Stimulated activated CD8-positive, alpha-beta memory T cell treated with anti-CD3 and anti-CD28 coated beads, Interleukin-12 subunit alpha, Interleukin-12 subunit beta, amount 100 ng/mL, for 4 hours (primary cell): ENCODE data around the gene CARMIL1.

ENCODE experiments used
- DNase-seq: peaks from one replicate; pipeline ENCODE4 v3.0.0-alpha.2; 2020; ENCODE audit warnings: low read depth

The CARMIL1 gene

DNA sequence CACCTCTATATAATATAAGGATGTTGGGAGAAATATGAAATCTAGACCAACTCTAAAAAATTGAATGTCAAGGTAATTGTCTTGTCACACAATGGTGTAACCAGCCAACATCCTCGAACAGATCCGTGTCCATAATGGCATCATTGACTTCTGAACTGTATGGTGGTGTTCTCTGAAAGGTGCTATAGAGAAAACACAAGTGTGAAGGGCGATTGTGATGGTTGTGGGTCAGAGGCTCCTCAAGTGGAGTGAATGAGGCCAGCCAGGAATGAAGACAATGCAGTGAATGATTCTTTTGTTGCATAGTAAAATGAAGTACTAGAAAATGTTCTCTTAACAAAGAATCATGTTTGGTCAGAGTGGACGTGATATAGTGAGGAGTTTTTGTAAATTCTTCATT lies 58.3 kb downstream of the CARMIL1 start:
- DNase-seq, result no peak

- DNase-seq, result no peak
Observed at GRCh38 chr6:25340431-25341202, 61.4 kb downstream of the CARMIL1 start.

DNA sequence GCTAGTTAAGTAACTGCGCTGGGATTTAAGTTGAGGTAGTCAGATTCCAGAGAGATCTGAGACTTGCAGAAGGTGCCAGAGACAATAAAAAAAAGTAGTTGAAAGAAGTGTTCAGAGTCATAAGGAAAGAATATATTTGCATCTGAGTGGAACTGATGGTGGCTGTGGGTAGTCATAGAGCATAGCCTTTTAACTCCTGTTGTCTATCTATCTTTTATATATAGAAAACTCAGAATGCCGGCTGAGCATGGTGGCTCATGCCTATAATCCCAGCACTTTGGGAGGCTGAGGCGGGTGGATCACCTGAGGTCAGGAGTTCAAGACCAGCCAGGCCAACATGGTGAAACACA lies 62.0 kb downstream of the CARMIL1 start:
- no peak for DNase-seq

GRCh38 chr6:25341923-25342619 lies 62.9 kb downstream of the CARMIL1 start:
- no peak for DNase-seq

DNA sequence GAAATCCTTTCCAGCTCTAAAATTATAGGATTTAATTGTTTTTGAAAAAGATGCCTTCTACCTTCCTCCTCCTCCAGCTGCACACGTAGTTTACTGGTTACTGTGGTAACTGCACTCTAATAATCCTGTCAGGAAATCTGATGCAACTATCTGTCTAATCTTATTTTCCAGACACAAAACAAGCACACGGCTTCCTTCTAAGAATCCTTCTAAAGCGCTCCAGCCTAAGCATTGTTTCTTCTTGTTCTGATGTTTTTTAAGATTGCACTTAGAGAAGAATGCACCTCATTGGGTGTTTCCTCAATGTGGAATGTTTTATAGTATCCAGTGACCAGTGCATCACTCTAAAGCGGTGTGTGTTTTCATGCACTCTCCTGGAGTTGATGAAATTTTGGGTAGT lies 63.6 kb downstream of the CARMIL1 start:
- DNase-seq, result no peak

DNA sequence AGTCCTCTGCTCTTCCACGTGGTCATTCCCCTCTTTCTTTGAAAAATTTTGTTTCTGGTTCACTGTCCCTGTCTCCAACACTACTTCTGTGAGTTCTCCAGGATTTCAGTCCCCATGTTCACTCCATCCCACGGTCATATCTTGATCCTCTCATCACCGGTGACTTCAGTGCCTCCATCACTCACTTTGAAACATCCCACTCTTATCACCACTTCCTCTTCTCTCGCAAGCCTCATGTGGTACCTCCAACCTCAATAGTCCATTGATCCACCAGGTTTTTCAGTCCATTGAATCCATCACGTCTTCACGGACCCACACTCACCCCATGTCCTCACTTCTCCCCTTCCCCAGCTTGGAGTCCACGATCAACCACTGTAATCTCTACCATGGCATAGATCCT lies 64.8 kb downstream of the CARMIL1 start:
- no peak for DNase-seq

- no peak for DNase-seq
Observed at GRCh38 chr6:25344827-25345226, 65.7 kb downstream of the CARMIL1 start.

DNA sequence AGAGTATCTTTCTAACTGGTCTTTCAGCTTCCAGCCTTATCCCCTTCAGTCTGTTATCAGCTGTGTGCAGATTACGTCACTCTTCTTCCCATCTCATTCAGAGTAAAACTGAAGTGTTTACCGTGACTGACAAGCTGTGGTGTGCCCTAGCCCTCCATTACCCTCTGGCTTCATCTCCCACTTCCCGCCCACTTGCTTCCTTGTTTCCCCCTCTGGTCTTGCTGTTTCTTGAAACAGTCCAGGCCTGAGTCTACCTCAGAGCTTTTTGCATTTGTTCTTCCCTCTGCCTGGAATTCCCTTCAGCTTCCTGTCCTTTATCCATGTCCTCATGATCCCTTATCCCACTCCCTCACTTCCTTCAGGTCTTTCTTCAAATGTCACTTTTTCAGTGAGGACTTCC lies 66.9 kb downstream of the CARMIL1 start:
- no peak for DNase-seq

GRCh38 chr6:25350573-25350972 lies 71.4 kb downstream of the CARMIL1 start:
- DNase-seq, result no peak

DNA sequence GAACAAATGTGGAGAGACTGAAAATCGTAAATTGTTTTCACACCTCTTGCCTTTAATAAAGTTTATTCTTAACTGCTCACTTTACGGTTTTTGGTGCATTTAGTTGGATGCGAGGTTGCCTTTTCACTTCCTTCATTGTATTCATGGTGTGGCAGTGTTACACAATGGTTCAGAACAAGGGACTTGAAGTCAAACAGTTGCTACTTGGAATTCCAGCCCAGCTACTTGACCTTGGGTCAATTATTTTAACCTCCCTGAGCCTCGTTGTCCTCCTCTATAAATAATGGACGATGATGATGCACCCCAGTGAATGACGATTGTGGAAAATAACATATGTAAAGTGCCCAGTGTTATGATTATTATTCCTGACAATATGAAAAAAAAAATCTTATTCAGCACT lies 72.3 kb downstream of the CARMIL1 start:
- DNase-seq, result no peak

DNA sequence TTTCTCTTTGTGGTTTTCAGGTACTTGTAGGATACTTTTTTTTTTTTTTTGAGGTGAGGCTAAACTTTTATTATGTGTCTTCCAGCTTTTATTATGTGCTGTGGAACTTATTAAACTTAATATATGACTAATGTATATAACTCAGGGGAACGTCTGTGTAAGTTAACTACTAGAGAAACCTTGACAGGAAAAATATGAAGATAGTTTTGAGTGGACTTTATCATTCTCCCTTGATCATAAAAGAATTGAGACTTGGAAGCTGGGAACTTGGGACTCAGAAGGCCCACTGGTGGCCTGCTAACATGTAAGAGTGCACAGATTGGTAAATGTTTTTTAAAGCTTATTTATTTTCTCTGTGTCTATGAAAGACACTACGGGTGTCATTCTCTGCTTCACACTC lies 73.1 kb downstream of the CARMIL1 start:
- DNase-seq, result no peak

GRCh38 chr6:25354078-25354932 lies 75.1 kb downstream of the CARMIL1 start:
- no peak for DNase-seq

- DNase-seq, result no peak
Observed at GRCh38 chr6:25359191-25359861, 80.2 kb downstream of the CARMIL1 start.

GRCh38 chr6:25359891-25360290 lies 80.7 kb downstream of the CARMIL1 start:
- DNase-seq, result no peak

GRCh38 chr6:25360621-25361020 lies 81.4 kb downstream of the CARMIL1 start:
- no peak for DNase-seq

- DNase-seq, result no peak
Observed at GRCh38 chr6:25363427-25363826, 84.3 kb downstream of the CARMIL1 start.

DNA sequence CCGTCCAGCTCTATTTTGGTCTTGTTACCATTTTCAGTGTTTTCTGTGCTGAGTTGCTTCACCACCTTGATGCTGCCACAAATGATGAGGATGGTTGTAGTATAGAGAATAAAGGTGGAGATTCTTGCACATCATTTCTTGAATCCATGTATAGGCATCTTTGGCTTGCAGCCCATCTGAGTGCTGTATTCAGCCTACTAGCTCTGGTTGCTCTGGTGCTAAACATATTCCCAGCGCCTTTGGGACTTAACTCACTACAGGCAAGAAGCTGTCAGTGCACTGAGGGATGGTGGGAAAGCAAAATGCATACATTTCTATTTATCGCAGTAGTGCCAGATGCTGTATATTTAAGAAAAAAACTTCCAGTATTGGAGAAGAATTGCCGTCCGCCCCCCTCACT lies 86.0 kb downstream of the CARMIL1 start:
- DNase-seq, result no peak

DNA sequence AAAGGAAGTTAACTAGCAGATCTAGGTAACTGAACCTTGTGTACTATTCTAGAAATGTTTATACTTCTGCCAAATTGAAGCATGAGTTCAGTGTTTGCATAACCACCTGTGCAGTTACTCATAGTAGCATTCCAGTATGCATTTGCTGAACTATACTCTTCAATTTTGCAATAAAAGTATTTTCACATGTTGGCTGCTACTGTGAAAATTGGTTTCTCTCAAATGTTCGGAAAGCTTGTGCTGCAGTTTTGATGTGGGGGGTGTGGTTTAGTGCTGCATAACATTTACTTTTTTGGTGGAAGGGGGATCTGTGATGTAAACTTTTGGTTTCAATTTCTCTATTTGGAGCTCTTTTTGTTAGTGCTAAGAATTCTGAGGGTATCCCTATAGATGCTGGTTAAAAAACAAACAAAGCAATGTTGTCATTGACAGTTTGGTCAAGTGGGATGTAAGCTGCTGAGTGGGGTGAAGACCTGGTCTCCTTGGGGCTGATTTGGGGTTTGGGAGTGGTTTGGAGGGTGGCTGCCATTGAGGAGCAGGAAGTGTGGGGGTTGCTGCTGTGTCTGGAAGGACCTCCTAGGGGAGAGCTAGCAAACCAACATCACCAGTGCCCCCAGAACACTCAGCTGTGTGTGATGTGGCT lies 87.8 kb downstream of the CARMIL1 start:
- peak; percentile 6 for DNase-seq

GRCh38 chr6:25369036-25369432 lies 89.9 kb downstream of the CARMIL1 start:
- no peak for DNase-seq

- DNase-seq, result no peak
Observed at GRCh38 chr6:25369433-25370177, 90.4 kb downstream of the CARMIL1 start.
